Psoas muscle (tissue), 8 donors: ENCODE results near the gene RAPH1. TPM values are rescaled to one million over a fixed set of nuclear protein-coding genes. Genes with fewer than 3 reads are reported as not detected.

Experiments
- ATAC-seq, 4 donors: fragments of 200-7000 bp; cut with Tn5 transposase; one replicate each; pipeline ENCODE4 v1.9.1; 2020; ENCODE audit warnings: moderate library complexity in 3 of 4, mild to moderate bottlenecking in 2 of 4
- DNase-seq, 2 donors: peaks; one replicate each; pipeline ENCODE4 v3.0.0-alpha.2; 2020
- H3K27ac ChIP-seq: fragments of 200-600 bp; one replicate; pipeline ENCODE4 v1.8.0; 2022
- H3K27me3 ChIP-seq, 3 donors: fragments of 200-600 bp in 1 of 3; one replicate each; pipeline versions ENCODE4 v1.6.1 to v1.8.0; 2013 to 2022; ENCODE audit warnings: low read length in 2 of 3, mild to moderate bottlenecking in 2 of 3, moderate library complexity in 1 of 3; ENCODE audit not compliant: insufficient read depth in 3 of 3
- H3K36me3 ChIP-seq, 2 donors: fragments of 200-600 bp in 1 of 2; one replicate each; pipeline versions ENCODE4 v1.6.1 to v1.8.0; 2013 to 2022; ENCODE audit warnings: low read depth in 1 of 2, mild to moderate bottlenecking in 1 of 2, moderate library complexity in 1 of 2; ENCODE audit not compliant: insufficient read depth in 1 of 2
- H3K4me1 ChIP-seq: fragments of 200-600 bp; one replicate; pipeline ENCODE4 v1.8.0; 2022
- H3K4me3 ChIP-seq: fragments of 200-600 bp; one replicate; pipeline ENCODE4 v1.8.0; 2022; ENCODE audit warnings: mild to moderate bottlenecking
- H3K9me3 ChIP-seq: fragments of 200-600 bp; one replicate; pipeline ENCODE4 v1.8.0; 2022
- CTCF ChIP-seq: fragments of 200-600 bp; IDR thresholded peaks from one replicate; pipeline ENCODE4 v1.8.0; 2022; ENCODE audit warnings: antibody characterized with exemption
- WGBS, 3 donors: extraction: QIAGEN DNeasy Blood & Tissue Kit; methylation state at CpG; one replicate each; pipeline versions ENCODE4 v1.1.6 to v1.1.7; 2013; 5-methylcytosine and 5-hydroxymethylcytosine counted together
- intact Hi-C, 2 donors: fragments of 100-400 bp; cut with DNase I; formaldehyde crosslinking; loops; one replicate each; pipeline versions ENCODE4 v1.11.0 to v1.14.2; 2022
- long read RNA-seq, 2 donors: library from polyadenylated mRNA; unstranded; transcript quantifications; one replicate each; pipeline ENCODE4 v2.0.0, GENCODE V29; 2021
- polyA plus RNA-seq, 3 donors: library from polyadenylated mRNA; stranded (reverse); fragments of 200-250 nt; gene quantifications; one replicate each; pipeline ENCODE4 v1.2.3, GENCODE V29; 2013
- total RNA-seq, 4 donors: library from RNA; stranded (reverse); fragmentation: NEBNext Ultra II Directional in 2 of 4; extraction: Animal tissue kit (Norgen Biotek cat#: 25700) in 2 of 4; gene quantifications; one replicate each; pipeline versions ENCODE4 v1.2.1 to v1.2.4, GENCODE V29; 2021 to 2023
- donor health status: healthy with polysubstance abuse.
- donor health status: DM: no; HTN: no; CAD: no; lungs with moderate emphysema.
- donor health status: Bipolar disorder and iron deficiency.
- donor health status: healthy.
- donor health status: DM: yes; HTN: yes; CAD: no.
- donor health status: DM: no; HTN: no; CAD: no.
- donor health status: DM: no; HTN: no; CAD: no.
- donor health status: DM: yes; HTN: yes; CAD: no.

Gene RAPH1
- 10 to 100 TPM; 21.9 to 47.6 (median 38.0) TPM for total RNA-seq
- polyA plus RNA-seq = 10 to 100 TPM in 1 of 3 donors, 1 to 10 TPM in 2; 4.3 to 19.4 (median 8.3) TPM
- long read RNA-seq, donor 1, partial matches to known transcripts = 0 of 4 reads
- long read RNA-seq, donor 1, other reads (novel, unspliced or antisense) = 4 of 4 reads
- long read RNA-seq, donor 2, partial matches to known transcripts = 0 of 7 reads
- long read RNA-seq, donor 2, other reads (novel, unspliced or antisense) = 7 of 7 reads

GRCh38 chr2:203535078-203535783 lies at the start of gene RAPH1:
TSS of gene RAPH1 (minus strand) at chr2:203535301. CDS start at chr2:203495353, 39,948 bp downstream.
- intact Hi-C loops = loop anchor here in 1 of 2 donors (2.0 kb wide), 1 partner anchor 48 kb away; no protein-coding TSS in a partner anchor
- Histone ChIP-seq H3K4me3 (peak within 1 kb of the TSS; percentile 80), H3K27ac (peak within 1 kb of the TSS; percentile 86), H3K36me3 (no peaks in the 10 kb centered on the region), H3K4me1 (peaks cover 7% of the 10 kb centered on the region), H3K9me3 (no peaks in the 10 kb centered on the region), H3K27me3 (no peaks in the 10 kb centered on the region)
- DNase-seq (peak; percentile 89 to 92), ATAC-seq (peak; percentile 88 to 92 (median 91))
- peak; percentile 6 for TF ChIP-seq CTCF
- 0 to 1% (median 1%) methylated on average over 42 to 92 of the region's 92 CpGs for WGBS, 3 donors

- DNase-seq = no peak
- no peaks in the 10 kb centered on the region for H3K36me3 ChIP-seq
- H3K27ac ChIP-seq = peak overlapping the region; percentile 73
- no peaks in the 10 kb centered on the region for H3K9me3 ChIP-seq
- no peak overlapping the region for H3K4me3 ChIP-seq
- 90 to 100% (median 98%) methylated on average over 1 of the region's 1 CpG for WGBS, 3 donors
- no peak for TF ChIP-seq CTCF
- H3K4me1 ChIP-seq = peaks cover 36% of the 10 kb centered on the region
- no peaks in the 10 kb centered on the region for H3K27me3 ChIP-seq
- ATAC-seq = no peak
- intact Hi-C loops = no loop called here
These were observed 49.7 kb upstream of the RAPH1 start for GRCh38 chr2:203584784-203585183.

DNA sequence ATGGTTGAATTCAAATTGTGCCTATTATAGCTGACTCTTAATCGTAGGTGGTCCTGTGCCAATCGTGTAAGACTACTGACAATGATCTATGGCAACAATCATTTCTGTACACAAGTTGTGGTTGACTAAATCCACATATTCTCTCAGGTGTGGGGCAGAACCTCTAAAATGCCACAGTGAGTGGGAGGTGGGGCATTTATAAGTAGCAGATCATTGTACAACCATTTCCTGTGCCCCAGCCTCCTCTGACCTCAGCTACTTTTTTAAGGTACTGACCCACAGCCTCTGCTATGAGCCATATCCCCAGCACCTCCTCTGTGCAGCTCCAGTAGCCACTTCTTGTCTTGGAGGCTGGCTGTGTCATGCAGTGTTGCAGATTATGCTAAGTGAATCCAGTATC lies 48.6 kb upstream of the RAPH1 start:
- no peaks in the 10 kb centered on the region for H3K9me3 ChIP-seq
- intact Hi-C loops = loop anchor here in 1 of 2 donors (2.0 kb wide), 1 partner anchor 49 kb away; the partner anchor contains the start of gene RAPH1
- DNase-seq = no peak
- no peak overlapping the region for H3K4me3 ChIP-seq
- TF ChIP-seq CTCF = no peak
- WGBS, 3 donors = 49 to 65% (median 49%) methylated on average over 2 of the region's 2 CpGs
- ATAC-seq = peak; percentile 88 to 93 (median 92)
- H3K27ac ChIP-seq = peak overlapping the region; percentile 73
- no peaks in the 10 kb centered on the region for H3K36me3 ChIP-seq
- H3K4me1 ChIP-seq = peaks cover 43% of the 10 kb centered on the region
- no peaks in the 10 kb centered on the region for H3K27me3 ChIP-seq

DNA sequence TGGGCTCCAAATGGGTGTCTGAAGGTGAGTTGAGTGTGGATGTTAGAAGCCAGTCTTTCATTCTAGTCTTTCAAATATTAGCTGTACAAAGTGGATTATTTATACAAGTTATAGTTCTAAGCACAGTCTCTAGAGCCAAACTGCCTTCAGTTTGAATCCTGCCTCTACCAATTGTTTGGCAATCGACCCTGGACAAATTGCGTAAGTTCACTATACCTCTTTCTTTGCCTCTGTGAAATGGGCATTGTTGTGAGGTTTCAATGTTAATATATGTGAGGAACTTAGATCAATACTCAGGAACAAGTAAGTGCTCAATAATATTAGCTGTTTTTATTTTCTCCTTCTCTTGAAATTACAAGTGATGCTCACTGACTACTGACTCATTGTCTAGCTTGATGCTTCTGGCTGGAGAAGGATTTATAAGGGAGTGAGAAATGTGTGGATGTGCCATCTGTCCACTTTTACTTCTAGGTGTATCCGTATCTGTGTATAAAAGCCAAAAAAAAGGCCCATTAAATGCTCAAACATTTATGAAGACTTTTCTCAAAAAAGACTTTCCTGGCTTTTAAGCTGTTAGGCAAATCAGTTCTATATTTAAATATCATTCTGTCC lies 48.1 kb upstream of the RAPH1 start:
- intact Hi-C loops = loop anchor here in 1 of 2 donors (2.0 kb wide), 1 partner anchor 48 kb away; the partner anchor contains the start of gene RAPH1
- no peak overlapping the region for H3K4me3 ChIP-seq
- H3K27ac ChIP-seq = peak overlapping the region; percentile 73
- WGBS, 3 donors = 93 to 96% (median 94%) methylated on average over 3 of the region's 3 CpGs
- H3K36me3 ChIP-seq = no peaks in the 10 kb centered on the region
- H3K4me1 ChIP-seq = peaks cover 43% of the 10 kb centered on the region
- no peaks in the 10 kb centered on the region for H3K9me3 ChIP-seq
- no peaks in the 10 kb centered on the region for H3K27me3 ChIP-seq
- TF ChIP-seq CTCF = no peak
- DNase-seq = no peak
- ATAC-seq = no peak
